HepG2 (cell line): Measurements from ENCODE around the gene RPS6KL1. TPM values are rescaled to one million over a fixed set of nuclear protein-coding genes. Genes with fewer than 3 reads are reported as not detected.

Source experiments
- BHLHE40 ChIP-seq: IDR thresholded peaks from 2 replicates; pipeline ENCODE4 v1.6.1; 2011; ENCODE audit warnings: low read length, improper control_type of control experiment
- HIVEP1 ChIP-seq: sonication (generic); formaldehyde crosslinking; IDR thresholded peaks from 2 replicates; pipeline ENCODE4 v1.4.0; 2020; ENCODE audit warnings: mild to moderate bottlenecking, missing genetic modification reagents
- NCOA2 ChIP-seq: sonication (generic); formaldehyde crosslinking; IDR thresholded peaks from 2 replicates; pipeline ENCODE4 v1.8.0; 2022; ENCODE audit warnings: inconsistent platforms
- RBAK ChIP-seq: sonication (generic); formaldehyde crosslinking; IDR thresholded peaks from 2 replicates; pipeline ENCODE4 v1.5.1; 2020; ENCODE audit warnings: mild to moderate bottlenecking, missing genetic modification reagents
- ZBTB38 ChIP-seq: sonication (generic); formaldehyde crosslinking; IDR thresholded peaks from 2 replicates; pipeline ENCODE4 v1.5.1; 2020; ENCODE audit warnings: mild to moderate bottlenecking, missing genetic modification reagents
- ZNF224 ChIP-seq: sonication (generic); formaldehyde crosslinking; IDR thresholded peaks from 2 replicates; pipeline ENCODE4 v1.5.0; 2020; ENCODE audit warnings: mild to moderate bottlenecking, missing genetic modification reagents
- ZNF598 ChIP-seq: sonication (generic); formaldehyde crosslinking; IDR thresholded peaks from 2 replicates; pipeline ENCODE4 v1.5.1; 2020; ENCODE audit warnings: mild to moderate bottlenecking, missing genetic modification reagents, borderline replicate concordance
- ZNF660 ChIP-seq: sonication (generic); formaldehyde crosslinking; IDR thresholded peaks from 2 replicates; pipeline ENCODE4 v1.5.1; 2020; ENCODE audit warnings: mild to moderate bottlenecking, low read depth, missing genetic modification reagents, borderline replicate concordance
- polyA plus RNA-seq, 8 experiments: library from polyadenylated mRNA; depleted of rRNA in 3 of 8; stranded (reverse) in 7 of 8; unstranded in 1 of 8; fragments of >200 nt; fragmentation: Illumina TruSeq in 4 of 8; extraction: Trizol in 4 of 8; gene quantifications; 2 replicates each; pipeline versions ENCODE4 v1.2.1 to v1.2.3, GENCODE V29; 2011 to 2016; ENCODE audit warnings: low read depth in 4 of 8, missing spikeins in 1 of 8, mixed read lengths in 1 of 8; ENCODE audit not compliant: insufficient read depth in 1 of 8
- total RNA-seq, 5 experiments: library from RNA; depleted of rRNA; stranded (reverse); fragments of >200 nt; fragmentation: Illumina TruSeq; extraction: Trizol; gene quantifications; 2 replicates each; pipeline ENCODE4 v1.2.3, GENCODE V29; 2016; ENCODE audit warnings: low read depth in 1 of 5
- TF ChIP-seq, protein P1 (sequence below), 2 experiments: fragments of 450-650 bp in 1 of 2; sonication (generic) in 1 of 2; formaldehyde crosslinking in 1 of 2; IDR thresholded peaks; 2 replicates each; pipeline versions ENCODE4 v1.6.1 to v1.8.0; 2016 to 2022; ENCODE audit warnings: antibody characterized with exemption in 1 of 2, mild to moderate bottlenecking in 1 of 2, missing genetic modification reagents in 1 of 2
- TF ChIP-seq, protein P2 (sequence below): conservative IDR thresholded peaks from 2 replicates; pipeline ENCODE4 v1.6.1; 2018; ENCODE audit warnings: missing genetic modification reagents
- TF ChIP-seq, protein P3 (sequence below): sonication (generic); formaldehyde crosslinking; IDR thresholded peaks from 2 replicates; pipeline ENCODE4 v1.5.1; 2020; ENCODE audit warnings: mild to moderate bottlenecking, missing genetic modification reagents, borderline replicate concordance

The RPS6KL1 gene
- total and polyA plus RNA-seq, 2 of the 13 experiments (the other 11 are each of a cell fraction or from before 2014, with no cell fraction given): 6.5 to 11.5 TPM

DNA sequence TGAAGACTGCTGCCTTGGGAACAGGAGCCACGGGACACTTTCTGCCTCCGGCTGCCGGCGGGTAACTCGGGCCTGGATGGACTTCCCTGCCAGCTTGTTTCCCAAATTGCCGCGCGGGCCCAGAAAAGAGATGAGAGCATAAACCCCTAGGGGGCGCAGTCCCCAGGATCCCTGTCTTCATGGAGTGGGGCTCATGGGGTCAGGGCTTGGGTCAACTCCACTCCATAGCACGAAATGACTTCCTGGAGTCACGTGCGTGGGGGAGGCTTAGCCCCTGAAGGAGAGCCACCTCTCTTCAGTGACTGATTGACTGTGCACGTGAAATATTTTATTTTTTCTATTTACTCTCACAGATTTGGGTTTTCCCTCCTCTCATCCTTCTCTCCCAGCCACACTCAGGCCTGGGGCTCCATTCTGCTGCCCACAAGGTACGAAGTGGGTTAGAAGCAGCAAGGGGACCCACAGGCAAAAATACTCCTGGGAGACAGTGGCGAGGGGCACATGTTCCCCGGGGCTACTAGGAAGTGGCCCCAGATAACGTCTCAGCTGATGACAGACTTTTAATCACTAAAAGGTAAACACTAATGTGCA is 22.3 kb upstream of the RPS6KL1 start (continued):
- TF ChIP-seq RBAK (CRISPR knock-in tag) (no peak), ZNF660 (CRISPR knock-in tag) (no peak), ZBTB38 (CRISPR knock-in tag) (0 out of 2 replicates have a peak, but pooled peaks have one; percentile 30), ZNF598 (CRISPR knock-in tag) (no peak), BHLHE40 (peak; percentile 57), NCOA2 (CRISPR knock-in tag) (no peak), ZNF224 (CRISPR knock-in tag) (no peak), HIVEP1 (CRISPR knock-in tag) (no peak)
- TF ChIP-seq, protein P1, sequence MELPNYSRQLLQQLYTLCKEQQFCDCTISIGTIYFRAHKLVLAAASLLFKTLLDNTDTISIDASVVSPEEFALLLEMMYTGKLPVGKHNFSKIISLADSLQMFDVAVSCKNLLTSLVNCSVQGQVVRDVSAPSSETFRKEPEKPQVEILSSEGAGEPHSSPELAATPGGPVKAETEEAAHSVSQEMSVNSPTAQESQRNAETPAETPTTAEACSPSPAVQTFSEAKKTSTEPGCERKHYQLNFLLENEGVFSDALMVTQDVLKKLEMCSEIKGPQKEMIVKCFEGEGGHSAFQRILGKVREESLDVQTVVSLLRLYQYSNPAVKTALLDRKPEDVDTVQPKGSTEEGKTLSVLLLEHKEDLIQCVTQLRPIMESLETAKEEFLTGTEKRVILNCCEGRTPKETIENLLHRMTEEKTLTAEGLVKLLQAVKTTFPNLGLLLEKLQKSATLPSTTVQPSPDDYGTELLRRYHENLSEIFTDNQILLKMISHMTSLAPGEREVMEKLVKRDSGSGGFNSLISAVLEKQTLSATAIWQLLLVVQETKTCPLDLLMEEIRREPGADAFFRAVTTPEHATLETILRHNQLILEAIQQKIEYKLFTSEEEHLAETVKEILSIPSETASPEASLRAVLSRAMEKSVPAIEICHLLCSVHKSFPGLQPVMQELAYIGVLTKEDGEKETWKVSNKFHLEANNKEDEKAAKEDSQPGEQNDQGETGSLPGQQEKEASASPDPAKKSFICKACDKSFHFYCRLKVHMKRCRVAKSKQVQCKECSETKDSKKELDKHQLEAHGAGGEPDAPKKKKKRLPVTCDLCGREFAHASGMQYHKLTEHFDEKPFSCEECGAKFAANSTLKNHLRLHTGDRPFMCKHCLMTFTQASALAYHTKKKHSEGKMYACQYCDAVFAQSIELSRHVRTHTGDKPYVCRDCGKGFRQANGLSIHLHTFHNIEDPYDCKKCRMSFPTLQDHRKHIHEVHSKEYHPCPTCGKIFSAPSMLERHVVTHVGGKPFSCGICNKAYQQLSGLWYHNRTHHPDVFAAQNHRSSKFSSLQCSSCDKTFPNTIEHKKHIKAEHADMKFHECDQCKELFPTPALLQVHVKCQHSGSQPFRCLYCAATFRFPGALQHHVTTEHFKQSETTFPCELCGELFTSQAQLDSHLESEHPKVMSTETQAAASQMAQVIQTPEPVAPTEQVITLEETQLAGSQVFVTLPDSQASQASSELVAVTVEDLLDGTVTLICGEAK (IDR thresholded peaks at IDR 0.05): no peak
- TF ChIP-seq, protein P1 (CRISPR knock-in tag; IDR thresholded peaks at IDR 0.05): no peak
- TF ChIP-seq, protein P2, sequence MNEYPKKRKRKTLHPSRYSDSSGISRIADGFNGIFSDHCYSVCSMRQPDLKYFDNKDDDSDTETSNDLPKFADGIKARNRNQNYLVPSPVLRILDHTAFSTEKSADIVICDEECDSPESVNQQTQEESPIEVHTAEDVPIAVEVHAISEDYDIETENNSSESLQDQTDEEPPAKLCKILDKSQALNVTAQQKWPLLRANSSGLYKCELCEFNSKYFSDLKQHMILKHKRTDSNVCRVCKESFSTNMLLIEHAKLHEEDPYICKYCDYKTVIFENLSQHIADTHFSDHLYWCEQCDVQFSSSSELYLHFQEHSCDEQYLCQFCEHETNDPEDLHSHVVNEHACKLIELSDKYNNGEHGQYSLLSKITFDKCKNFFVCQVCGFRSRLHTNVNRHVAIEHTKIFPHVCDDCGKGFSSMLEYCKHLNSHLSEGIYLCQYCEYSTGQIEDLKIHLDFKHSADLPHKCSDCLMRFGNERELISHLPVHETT (CRISPR knock-in tag): no peak
- TF ChIP-seq, protein P3, sequence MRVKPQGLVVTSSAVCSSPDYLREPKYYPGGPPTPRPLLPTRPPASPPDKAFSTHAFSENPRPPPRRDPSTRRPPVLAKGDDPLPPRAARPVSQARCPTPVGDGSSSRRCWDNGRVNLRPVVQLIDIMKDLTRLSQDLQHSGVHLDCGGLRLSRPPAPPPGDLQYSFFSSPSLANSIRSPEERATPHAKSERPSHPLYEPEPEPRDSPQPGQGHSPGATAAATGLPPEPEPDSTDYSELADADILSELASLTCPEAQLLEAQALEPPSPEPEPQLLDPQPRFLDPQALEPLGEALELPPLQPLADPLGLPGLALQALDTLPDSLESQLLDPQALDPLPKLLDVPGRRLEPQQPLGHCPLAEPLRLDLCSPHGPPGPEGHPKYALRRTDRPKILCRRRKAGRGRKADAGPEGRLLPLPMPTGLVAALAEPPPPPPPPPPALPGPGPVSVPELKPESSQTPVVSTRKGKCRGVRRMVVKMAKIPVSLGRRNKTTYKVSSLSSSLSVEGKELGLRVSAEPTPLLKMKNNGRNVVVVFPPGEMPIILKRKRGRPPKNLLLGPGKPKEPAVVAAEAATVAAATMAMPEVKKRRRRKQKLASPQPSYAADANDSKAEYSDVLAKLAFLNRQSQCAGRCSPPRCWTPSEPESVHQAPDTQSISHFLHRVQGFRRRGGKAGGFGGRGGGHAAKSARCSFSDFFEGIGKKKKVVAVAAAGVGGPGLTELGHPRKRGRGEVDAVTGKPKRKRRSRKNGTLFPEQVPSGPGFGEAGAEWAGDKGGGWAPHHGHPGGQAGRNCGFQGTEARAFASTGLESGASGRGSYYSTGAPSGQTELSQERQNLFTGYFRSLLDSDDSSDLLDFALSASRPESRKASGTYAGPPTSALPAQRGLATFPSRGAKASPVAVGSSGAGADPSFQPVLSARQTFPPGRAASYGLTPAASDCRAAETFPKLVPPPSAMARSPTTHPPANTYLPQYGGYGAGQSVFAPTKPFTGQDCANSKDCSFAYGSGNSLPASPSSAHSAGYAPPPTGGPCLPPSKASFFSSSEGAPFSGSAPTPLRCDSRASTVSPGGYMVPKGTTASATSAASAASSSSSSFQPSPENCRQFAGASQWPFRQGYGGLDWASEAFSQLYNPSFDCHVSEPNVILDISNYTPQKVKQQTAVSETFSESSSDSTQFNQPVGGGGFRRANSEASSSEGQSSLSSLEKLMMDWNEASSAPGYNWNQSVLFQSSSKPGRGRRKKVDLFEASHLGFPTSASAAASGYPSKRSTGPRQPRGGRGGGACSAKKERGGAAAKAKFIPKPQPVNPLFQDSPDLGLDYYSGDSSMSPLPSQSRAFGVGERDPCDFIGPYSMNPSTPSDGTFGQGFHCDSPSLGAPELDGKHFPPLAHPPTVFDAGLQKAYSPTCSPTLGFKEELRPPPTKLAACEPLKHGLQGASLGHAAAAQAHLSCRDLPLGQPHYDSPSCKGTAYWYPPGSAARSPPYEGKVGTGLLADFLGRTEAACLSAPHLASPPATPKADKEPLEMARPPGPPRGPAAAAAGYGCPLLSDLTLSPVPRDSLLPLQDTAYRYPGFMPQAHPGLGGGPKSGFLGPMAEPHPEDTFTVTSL (CRISPR knock-in tag): no peak
